A549 treated with AZD9567 at 1 μM for 4 hours (cell line): ENCODE measurements around the gene SOX4. TPM values are rescaled to one million over a fixed set of nuclear protein-coding genes. Genes with fewer than 3 reads are reported as not detected.

Source experiments
- total RNA-seq: library from RNA; stranded (reverse); fragments of 200-300 nt; extraction: Qiagen RNA extraction; gene quantifications from 5 replicates; pipeline ENCODE4 v1.2.3, GENCODE V29; 2022; ENCODE audit not compliant: insufficient read depth

SOX4 gene
- total RNA-seq: 6.5 to 10.8 TPM (median 8.5 TPM) in 5 replicates

GRCh38 chr6:21593412-21593926 lies at the start of gene SOX4:
SOX4 (plus strand) TSS chr6:21593751; CDS start chr6:21594535, 784 bp downstream.

